C4-2B (cell line): ENCODE data around the gene CLDN18.

Source experiments
- H3K27ac ChIP-seq: fragments of 450-650 bp; 2 replicates; pipeline ENCODE4 v1.5.1; 2017
- ZFX ChIP-seq: fragments of 450-650 bp; IDR thresholded peaks from 2 replicates; pipeline ENCODE4 v1.6.1; 2017
- TF ChIP-seq, protein P1 (sequence below): fragments of 450-650 bp; conservative IDR thresholded peaks from 2 replicates; pipeline ENCODE4 v1.5.1; 2017; ENCODE audit warnings: mild to moderate bottlenecking

CLDN18 gene

GRCh38 chr3:137988152-137988551 is 21.8 kb upstream of the CLDN18 start:
- H3K27ac ChIP-seq: no peak overlapping the region
- TF ChIP-seq, protein P1, sequence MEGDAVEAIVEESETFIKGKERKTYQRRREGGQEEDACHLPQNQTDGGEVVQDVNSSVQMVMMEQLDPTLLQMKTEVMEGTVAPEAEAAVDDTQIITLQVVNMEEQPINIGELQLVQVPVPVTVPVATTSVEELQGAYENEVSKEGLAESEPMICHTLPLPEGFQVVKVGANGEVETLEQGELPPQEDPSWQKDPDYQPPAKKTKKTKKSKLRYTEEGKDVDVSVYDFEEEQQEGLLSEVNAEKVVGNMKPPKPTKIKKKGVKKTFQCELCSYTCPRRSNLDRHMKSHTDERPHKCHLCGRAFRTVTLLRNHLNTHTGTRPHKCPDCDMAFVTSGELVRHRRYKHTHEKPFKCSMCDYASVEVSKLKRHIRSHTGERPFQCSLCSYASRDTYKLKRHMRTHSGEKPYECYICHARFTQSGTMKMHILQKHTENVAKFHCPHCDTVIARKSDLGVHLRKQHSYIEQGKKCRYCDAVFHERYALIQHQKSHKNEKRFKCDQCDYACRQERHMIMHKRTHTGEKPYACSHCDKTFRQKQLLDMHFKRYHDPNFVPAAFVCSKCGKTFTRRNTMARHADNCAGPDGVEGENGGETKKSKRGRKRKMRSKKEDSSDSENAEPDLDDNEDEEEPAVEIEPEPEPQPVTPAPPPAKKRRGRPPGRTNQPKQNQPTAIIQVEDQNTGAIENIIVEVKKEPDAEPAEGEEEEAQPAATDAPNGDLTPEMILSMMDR: no peak
- no peak for TF ChIP-seq ZFX

- no peak overlapping the region; the same call in 1 of the 2 replicates for H3K27ac ChIP-seq
These were observed 21.0 kb upstream of the CLDN18 start for GRCh38 chr3:137988982-137989381.

DNA sequence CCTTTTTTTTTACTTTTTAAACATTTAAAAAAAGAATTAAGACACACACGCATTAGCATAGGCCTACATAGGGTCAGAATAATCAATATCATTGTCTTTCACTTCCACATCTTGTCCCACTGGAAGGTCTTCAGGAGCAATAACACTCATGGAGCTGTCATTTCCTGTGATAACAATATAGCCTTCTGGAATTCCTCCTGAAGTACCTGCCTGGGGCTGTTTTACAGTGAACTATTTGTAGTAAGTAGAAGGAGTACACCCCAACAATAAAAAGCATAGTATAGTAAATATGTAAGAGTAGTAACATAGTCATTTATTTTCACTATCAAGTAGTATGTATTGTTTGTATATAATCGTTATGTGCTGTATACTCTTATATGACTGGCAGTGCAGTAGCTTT is 19.5 kb upstream of the CLDN18 start:
- H3K27ac ChIP-seq: no peak overlapping the region
- TF ChIP-seq, protein P1: no peak
- TF ChIP-seq ZFX: no peak

More at GRCh38 chr3:137988982-137989381, 21.0 kb upstream of the CLDN18 start:
- TF ChIP-seq ZFX: no peak
- TF ChIP-seq, protein P1: no peak

- TF ChIP-seq, protein P1: no peak
- no peak for TF ChIP-seq ZFX
- H3K27ac ChIP-seq: no peak overlapping the region
These were observed 17.4 kb upstream of the CLDN18 start for GRCh38 chr3:137992592-137992991.

DNA sequence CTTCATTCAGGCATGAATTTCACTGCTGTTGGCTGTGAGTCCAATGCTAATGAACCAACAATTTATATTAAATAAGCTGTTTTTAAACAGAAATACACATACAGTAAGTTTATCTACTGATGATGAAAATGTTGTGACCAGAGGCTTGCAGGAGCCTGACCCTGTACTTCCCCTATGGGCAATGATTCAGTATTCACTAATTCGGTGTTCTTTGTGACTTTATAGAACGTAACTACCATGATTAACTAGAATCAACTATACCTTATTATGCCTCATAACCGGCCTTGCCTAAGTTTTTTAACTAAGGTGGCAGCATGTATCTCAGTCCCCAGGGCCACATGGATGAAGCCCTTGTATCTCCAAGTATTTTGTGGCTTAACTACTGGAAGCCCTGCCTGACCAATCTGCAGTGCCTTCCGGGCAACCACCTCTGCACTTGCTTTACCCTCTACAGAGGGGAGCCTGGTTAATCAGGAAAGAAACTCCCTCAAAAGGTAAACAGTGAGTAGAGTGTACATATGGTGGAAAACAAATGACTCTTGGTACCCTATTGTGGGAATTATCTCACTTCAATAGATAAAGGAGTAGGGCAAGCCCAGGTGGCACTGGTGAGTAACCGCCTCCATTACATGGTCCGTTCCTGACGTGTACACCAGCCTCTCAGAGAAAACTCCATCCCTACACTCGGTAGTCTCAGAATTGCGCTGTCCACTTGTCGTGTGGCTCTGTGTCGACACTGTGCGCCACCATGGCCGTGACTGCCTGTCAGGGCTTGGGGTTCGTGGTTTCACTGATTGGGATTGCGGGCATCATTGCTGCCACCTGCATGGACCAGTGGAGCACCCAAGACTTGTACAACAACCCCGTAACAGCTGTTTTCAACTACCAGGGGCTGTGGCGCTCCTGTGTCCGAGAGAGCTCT is 11.6 kb upstream of the CLDN18 start:
- no peak overlapping the region for H3K27ac ChIP-seq
- no peak for TF ChIP-seq ZFX
- TF ChIP-seq, protein P1: no peak

GRCh38 chr3:138003069-138003468 is 6.9 kb upstream of the CLDN18 start:
- no peak for TF ChIP-seq ZFX
- TF ChIP-seq, protein P1: no peak
- no peak overlapping the region for H3K27ac ChIP-seq

GRCh38 chr3:138005627-138006026 is 4.3 kb upstream of the CLDN18 start:
- H3K27ac ChIP-seq: no peak overlapping the region
- TF ChIP-seq ZFX: no peak
- TF ChIP-seq, protein P1: no peak
